GM21390 (cell line): ENCODE results near the gene AKAP13.
A peak's percentile ranks its signal among the peaks of the same experiment; 100 is the strongest.
"Not testable (repeated sequence)": the region's sequence is repeated elsewhere in the genome, so short reads cannot be mapped to it uniquely, and the experiment has no call there.

Experiments used
- ATAC-seq: cut with Tn5 transposase; IDR thresholded peaks from one replicate; pipeline ENCODE4 v1.9.1; 2021; ENCODE audit not compliant: unreplicated experiment

Gene AKAP13

DNA sequence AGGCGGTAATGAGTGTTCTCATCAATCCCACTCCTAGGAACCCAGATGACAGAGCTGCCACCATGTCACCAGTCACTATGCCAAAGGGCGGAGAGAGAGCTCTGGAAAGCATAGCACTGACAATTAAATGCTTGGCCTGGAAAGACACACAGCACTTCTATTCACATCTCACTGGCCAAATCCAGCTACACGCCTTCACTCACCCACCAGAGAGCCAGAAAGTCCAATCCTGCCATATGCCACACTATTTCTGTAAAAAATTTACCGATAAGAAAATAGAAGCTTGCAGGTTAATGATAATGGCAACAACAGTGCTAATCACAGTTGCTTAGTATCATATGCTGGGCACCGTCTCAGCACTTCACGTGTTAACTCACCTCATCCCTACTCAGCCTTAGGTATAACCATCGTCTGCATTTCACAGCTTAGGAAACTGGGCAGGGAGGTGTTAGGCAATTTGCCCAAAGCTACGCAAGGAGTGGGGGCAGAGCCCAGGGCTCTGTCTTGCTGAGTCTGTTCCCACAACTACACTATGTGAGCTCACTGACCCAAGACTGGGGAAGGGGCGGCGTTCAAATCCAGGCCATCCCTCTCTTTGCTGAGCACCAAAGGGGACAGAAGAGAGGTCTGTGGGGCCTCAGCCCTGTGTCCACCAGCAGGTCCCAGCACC is 397.8 kb downstream of the AKAP13 start:
- ATAC-seq: no peak

DNA sequence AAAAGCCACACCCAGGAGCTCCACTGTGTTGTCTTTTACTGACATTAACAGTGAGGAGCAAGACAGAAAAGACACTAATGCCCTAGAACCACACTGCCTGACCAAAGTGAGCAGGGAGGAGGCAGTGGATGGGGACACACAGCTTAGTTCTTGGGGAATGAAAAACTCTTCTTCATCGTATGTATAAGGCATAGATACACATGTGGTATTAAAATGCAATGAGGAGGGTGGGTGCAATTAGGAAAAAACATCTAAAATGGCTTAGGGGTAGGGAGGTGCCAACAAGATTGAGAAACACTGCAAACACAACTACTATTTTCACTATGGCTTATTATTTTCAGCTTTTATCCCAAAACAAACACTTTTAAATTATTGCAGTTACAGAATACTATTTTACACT is 398.8 kb downstream of the AKAP13 start:
- ATAC-seq: no peak

DNA sequence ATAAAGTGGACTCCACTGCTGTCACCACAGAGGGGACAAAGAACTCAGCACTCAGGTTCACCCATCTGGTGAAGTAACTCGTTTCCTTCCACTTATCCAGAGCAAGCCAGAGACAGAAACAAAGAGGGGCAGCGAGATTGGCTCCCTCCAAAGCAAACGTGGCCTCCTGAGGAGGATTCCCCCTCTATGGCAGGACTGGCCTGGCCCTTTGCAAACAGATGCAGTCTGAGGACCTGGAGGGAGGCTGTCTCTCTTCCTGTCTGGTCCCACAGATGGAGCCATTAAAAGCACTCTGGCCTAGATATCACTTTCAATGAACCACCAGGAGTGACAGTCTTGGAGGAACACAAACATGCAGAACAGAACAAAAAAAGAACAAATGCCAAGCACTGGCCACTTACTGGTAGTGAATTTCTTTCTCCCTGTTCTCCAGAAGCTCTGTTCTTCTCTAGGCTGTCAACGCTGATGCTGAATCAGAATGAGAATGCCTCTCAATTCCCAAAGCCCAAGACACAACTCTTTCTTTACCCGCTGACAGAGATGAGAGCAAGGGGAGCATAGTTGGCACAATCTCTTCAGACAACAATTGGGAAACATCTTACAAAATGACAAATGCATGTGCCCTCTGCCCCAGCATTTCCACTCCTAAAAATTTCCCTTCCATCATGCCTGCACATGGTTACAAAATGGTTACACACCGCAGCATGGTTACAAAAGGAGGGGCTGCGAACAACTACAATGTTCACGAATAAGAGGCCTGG is 400.0 kb downstream of the AKAP13 start:
- no peak for ATAC-seq

DNA sequence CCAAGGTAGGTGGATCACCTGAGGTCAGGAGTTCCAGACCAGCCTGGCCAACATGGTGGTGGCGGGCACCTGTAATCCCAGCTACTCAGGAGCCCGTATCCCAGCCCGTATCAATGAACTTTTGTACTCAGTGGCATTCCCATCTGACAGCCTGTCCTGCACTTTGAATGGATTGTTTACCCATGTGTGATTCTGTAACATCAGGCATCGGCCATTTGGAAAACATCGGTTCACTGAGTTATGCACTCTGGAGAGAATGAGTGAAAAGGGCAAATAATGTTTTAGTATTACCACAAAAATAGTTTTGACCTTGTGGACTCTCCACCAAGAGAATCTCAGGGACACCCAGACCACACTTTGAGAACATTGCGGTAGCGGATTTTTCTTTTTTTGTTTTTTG is 400.7 kb downstream of the AKAP13 start:
- ATAC-seq: no peak

DNA sequence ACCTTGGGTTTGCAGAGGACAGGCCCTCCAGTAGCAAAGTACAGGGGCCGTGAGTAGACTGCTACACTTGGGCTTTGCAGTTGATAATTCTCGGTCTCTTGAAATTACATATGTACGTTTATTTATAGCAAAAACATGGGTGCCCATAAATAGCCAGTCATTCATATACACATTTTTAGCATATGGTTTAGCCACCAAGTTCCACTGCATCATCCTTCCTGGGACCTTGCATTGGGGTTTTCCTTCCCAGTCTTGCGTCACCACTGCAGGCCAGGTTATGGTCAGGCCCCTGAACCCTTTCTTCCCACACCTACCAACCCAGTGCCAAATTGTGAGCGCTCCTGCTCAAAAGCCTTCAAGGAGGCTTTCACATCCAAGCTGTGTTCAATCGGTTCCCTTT is 401.7 kb downstream of the AKAP13 start:
- ATAC-seq: no peak

DNA sequence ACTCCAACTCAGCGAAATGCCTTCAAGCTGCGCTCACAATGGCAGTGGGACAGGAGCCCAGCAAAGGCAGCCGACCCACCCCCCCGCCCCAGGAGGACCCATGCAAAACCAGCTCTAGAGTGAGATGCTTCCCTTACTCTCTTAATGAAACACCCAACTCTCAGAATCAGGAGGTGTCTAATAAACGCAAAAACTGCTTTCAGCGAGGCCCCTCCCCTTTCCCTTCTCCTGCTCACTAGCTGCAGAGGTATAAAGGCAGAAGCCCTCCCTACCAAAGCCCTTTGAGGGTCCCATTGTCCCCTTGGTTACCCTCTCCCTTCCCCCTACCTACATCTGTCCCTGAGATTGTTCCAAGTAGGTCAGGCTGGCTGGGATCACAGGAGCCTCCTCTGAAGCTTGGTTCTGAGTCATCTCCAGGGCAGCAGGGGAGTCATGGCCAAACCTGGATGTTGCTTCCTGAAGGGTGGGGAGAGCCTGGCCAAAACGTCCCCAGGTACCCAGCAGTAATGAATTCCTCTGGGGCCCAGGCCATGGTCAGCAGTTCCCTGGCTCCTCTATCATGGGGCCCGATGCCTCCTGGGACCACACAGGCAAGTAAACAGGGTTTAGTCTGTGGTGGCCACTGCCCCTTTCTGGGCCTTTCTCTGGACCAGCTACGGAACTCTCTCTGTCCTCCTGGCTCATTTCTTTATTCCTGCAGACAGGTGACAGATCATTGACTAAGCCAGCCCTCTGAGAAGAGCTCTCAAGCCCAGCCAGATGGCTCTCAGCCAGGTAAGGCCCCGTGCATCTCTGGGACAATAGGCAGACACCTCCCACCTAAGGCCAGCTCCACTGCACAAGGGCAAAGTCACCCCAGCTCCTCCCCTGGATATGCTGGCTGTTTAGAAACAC is 405.7 kb downstream of the AKAP13 start:
- ATAC-seq: no peak

DNA sequence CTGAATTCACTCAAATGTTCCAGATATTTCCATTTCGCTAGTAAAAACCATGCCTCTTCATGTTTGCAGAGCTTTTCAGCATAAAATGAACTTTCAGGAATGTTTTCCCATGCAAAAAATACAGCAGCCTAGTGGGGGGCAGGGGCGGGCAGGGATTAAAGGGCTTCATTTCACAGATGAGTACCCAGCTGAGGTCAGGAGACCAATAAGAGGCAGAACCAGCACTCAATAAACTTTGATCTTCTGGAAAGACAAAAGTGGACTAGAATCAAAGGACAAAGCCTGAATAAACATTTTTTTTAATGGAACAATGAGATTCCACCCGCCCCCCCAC is 406.3 kb downstream of the AKAP13 start:
- no peak for ATAC-seq

DNA sequence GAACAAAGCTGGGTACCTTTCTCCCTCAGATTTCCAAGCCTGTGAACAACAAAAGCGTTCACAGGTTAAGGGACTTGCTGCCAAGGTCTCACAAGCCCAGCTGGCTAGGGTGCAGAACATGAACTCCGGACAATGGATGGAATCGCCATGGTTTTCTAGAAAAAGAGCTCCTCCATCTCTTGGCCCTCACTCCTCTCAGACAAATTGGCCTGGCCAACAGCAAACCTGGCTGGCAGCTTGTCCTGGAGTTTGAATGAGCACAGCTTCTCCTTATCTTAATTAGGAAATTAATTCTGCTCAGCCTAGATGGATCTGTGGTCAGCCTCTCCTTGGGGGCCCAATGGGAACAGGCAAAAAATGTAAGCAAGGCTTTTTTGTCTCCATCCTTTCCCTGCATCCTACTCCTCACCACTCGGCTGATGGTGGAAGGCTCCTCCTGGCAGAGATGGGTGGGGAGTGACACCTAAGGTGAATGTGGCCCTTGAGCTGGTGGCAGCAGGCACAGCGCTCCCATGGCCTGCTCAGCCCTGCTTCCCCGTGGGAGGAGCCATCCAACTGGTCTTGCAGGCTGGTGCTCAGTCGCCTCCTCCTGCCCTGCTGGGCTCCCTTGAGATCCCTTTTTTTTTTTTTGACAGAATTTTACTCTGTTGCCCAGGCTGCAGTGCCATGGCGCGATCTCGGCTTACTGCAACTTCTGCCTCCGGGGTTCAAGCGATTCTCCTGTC is 408.5 kb downstream of the AKAP13 start:
- ATAC-seq: no peak

DNA sequence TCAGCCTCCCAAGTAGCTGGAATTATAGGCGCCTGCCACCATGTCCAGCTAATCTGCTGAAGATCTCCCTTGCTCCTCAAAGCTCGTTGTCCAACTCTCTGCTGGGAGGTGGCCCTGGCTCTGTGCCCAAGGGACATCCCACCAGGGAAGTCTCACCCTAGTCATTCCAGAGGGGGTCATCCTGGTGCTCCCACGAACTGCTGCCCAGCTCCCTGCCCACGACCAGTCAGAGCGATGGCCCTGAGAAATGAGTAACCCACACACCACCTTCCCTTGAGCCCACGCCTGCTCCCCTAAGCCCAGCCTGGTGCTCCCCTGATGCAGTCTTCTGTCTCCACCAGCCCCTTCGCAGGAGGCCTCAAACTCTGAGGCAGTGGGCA is 409.1 kb downstream of the AKAP13 start:
- ATAC-seq: no peak

DNA sequence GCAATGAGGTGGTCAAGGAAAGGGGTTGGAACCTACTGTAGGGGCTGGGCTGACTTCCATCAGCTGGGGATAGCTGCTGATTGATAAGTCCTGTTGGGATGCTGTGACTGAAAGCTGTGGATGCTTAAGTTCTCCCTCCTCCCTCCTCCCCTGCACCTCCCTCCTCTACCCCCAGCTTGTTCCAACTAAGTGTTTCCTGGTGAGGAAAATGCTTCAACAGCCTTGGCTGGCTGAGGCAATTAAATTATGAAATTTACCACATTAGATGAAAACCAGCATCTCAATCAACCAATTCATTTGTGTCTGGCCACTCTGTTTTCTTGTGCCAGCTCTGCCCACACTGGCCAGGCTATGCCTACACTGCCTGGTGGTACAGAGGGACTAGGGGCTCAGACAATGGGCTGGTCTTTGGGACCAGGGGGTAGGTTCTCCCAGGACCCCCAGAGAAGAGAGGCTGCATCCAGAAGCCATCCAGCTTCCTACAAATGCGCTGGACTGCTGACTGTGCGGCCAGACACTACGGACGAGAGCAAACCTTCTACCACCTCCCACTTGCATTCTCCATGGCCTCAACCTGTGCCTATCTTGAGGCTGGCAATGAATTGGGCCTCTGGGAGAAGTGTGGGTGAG is 411.8 kb downstream of the AKAP13 start:
- no peak for ATAC-seq

DNA sequence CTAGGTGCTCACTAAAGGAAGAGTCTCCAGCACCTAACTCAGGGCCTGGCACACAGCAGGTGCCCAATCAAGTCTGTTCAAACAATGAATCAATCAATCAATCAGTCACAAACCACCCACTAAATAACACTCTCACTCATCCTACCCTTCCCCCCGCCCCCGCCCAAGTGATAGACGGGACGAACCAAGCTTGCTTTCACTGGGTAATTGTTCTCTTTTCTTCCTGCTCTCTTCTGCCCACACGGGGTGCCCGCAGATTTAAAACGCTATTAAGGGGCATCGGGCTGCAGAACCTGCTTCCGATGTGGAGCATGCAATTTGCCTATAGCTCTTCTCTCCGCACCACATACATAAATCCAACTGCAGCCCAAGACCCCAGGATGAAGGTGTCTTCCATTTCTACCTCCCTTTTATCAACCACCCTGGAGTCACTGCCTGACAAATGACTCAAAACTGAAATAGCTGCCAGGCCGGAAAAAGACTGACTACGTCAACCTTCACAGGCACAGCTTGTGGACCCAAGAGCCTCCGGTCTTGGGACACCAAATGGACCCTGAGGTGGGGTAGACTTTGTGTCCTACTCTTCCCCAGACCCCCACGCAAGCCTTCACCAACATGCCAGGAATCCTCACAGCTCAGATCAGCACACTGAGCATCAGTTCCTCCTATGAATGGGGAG is 412.6 kb downstream of the AKAP13 start:
- no peak for ATAC-seq

DNA sequence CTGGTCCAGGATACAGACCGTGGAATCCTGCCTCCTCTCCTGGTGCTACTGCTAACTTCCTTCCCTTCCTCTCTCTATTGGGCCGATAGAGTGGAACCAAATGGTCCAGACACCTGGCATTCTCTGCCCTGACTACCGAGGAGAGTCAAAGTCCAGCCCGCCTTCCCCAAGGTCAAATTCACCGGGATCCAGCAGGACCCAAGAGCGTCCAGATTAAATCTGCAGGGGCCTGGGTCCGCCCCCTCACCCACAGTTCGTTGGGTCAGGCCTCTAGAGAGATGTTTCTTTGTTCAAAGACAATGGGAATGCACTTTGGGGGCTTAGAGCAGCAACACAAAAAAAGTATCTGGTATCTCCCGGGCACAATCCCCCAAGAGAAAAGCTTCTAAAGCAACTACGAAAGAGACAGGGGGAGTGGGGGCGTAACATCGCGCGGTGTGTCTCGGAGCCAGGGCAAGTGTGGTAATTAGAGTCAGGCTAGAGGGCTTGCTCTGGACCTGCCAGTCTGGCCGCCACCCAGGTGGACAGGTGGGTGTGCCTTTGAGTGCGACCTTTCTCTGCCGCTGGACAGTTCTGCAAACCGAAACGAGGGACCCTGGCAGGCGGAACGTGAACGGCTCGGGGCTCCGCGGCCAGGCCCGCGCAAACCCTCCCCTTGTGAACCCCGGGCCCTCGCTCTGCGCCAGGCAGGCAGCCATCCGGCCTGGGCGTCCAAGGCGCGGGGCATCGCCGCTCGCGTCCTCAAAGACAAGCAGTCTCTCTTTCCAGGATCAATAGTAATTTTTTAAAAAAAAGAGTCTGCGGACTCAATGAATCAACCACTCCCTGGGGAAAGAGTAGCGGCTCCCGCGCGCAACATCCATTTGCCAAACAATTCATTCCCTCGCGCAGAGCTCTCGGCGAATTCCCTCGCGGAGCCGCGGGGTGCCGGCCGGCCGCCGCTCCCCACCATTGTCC is 413.5 kb downstream of the AKAP13 start:
- peak; percentile 48 for ATAC-seq

DNA sequence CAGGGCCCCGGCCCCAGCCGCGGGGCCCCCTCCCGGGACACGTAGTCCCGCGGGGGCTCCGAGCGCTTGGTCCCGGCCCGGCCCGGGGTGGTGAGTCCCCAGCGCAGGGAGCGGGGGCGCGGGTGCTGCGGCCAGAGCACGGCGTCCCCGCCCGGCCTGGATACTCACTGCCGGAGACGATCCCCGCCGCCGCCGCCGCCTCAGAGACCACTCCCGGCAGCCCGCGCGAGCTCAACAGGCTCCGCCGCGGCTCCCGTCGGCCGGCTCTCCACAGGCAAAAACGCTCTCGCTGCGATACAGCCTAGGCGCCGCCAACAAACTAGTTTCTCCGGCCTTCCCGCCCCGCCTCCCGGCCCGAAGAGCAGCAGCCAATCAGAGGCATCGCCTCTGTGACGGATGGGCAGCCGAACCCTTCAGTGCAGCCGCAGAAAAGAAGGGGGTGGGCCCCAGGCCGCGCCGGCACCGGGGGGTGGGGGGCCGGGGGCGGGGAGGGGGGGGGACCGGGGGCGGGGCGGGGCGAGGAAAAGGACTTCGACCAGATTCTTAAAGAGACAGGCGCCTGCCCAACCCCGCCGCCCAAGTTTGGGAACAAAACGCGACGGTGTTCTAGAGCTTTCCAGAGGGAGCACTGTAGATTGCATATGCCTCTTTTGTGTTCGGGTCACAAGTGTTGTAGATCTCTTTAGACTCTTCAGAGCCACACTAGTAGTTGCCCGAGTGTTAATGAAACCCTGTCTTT is 414.4 kb downstream of the AKAP13 start, which contains the start of gene KLHL25:
Gene KLHL25 (minus strand): TSS at position 328 of the 739 bp plus-strand sequence. CDS start 25,115 bp downstream, outside the sequence.
- peak; percentile 98 for ATAC-seq

DNA sequence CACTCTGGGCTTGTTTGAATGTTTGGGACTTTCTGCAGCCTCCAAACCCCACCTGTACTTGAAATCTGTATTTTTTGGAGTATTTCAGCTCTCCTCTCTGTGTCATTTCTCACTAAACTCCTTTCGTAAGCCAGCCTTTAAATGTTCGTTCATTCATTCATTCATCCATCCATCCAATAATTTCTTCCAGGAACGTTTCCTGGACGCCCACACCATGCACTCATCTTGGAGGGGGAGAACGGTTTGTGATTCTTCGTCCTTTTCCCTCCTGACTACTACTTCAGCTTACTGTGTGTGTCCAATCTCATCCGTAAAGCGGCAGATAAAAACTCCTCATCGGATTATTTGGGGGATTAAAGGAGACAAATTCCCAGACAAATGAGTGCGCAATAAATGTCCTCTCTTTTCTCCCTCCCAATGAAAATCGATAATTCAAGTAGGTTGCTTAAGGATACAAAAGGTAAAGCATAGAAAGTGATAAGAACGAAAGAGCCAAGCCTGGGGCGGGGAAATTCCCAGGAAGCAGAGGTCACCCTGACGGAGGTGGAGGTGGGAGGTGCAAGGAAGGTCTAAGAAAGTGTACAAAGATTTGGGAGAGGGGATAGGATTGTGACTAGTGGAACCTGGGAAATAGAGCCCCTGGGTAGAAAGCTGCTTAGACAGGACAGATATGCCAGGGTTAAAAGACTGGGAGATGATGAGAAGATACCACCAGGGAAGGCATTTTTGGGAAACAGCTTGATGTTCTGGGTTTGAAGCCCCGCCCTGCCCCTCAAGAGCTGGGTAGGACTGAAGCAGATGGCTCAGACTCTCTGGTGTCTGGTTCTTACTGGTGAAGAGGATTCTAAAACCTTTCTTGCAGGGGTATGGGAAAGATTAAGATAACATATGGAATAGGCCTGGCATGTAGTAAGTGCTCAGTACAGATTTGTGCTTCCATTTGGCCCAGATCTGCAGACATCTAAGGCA is 415.2 kb downstream of the AKAP13 start:
- ATAC-seq: no peak

DNA sequence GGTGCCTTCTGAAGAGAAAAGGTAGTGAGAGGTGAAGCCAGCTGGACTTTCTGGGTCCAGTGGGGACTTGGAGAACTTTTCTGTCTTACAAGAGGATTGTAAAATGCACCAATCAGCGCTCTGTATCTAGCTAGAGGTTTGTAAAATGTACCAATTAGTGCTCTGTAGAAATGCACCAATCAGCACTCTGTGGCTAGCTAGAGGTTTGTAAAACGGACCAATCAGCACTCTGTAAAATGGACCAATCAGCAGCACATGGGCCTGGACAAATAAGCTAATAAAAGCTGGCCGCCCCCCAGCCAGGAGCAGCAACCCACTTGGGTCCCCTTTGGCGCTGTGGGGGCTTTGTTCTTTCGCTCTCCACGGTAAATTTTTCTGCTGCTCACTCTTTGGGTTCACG is 416.0 kb downstream of the AKAP13 start:
- not testable (repeated sequence) for ATAC-seq
